Calu3 (cell line): ENCODE measurements around the gene MFSD1. TPM values are rescaled to one million over a fixed set of nuclear protein-coding genes. Genes with fewer than 3 reads are reported as not detected.
A peak's percentile ranks its signal among the peaks of the same experiment; 100 is the strongest.

Source experiments
- BruUV-seq: library from RNA; stranded (reverse); fragments of 400-500 nt; replicated peaks from 2 replicates; lab custom pipeline; 2021; lab: Mats Ljungman, UMichigan
- CTCF ChIA-PET: fragments of 300-600 bp; sonication (Branson Sonifier 250); formaldehyde crosslinking; loops from one replicate; lab custom pipeline; 2022; ENCODE audit warnings: antibody characterized with exemption; lab: Charles Lee
- DNase-seq: peaks from one replicate; pipeline ENCODE4 v3.0.0; 2022
- H3K27ac Mint-ChIP-seq: one replicate; pipeline ENCODE4 v1.8.0; 2022; ENCODE audit warnings: mixed read lengths; ENCODE audit not compliant: unreplicated experiment
- H3K27me3 Mint-ChIP-seq: one replicate; pipeline ENCODE4 v1.8.0; 2022; ENCODE audit warnings: mixed read lengths; ENCODE audit not compliant: unreplicated experiment
- H3K36me3 Mint-ChIP-seq: one replicate; pipeline ENCODE4 v1.8.0; 2022; ENCODE audit warnings: mild to moderate bottlenecking, moderate library complexity, mixed read lengths; ENCODE audit not compliant: insufficient read depth, unreplicated experiment
- H3K4me1 Mint-ChIP-seq: one replicate; pipeline ENCODE4 v1.8.0; 2022; ENCODE audit warnings: mild to moderate bottlenecking, low read depth, mixed read lengths; ENCODE audit not compliant: unreplicated experiment
- H3K4me3 Mint-ChIP-seq: one replicate; pipeline ENCODE4 v1.8.0; 2022; ENCODE audit warnings: mild to moderate bottlenecking, low read depth, moderate library complexity, mixed read lengths; ENCODE audit not compliant: unreplicated experiment
- H3K9me3 Mint-ChIP-seq: one replicate; pipeline ENCODE4 v1.8.0; 2022; ENCODE audit warnings: low read depth, mixed read lengths; ENCODE audit not compliant: unreplicated experiment
- intact Hi-C: fragments of 100-400 bp; cut with micrococcal nuclease; formaldehyde crosslinking; loops from one replicate; pipeline ENCODE4 v1.10.0; 2022; ENCODE audit not compliant: unreplicated experiment
- total RNA-seq: library from RNA; stranded (reverse); gene quantifications from 2 replicates; pipeline ENCODE4 v1.2.3, GENCODE V29; 2022
- TF ChIP-seq, protein P1 (sequence below): fragments of 200-600 bp; IDR thresholded peaks from one replicate; pipeline ENCODE4 v1.8.0; 2022; ENCODE audit warnings: antibody characterized with exemption; ENCODE audit not compliant: unreplicated experiment

The MFSD1 gene
- total RNA-seq, 1 experiment from 2014 or later, result 95.8 TPM

DNA sequence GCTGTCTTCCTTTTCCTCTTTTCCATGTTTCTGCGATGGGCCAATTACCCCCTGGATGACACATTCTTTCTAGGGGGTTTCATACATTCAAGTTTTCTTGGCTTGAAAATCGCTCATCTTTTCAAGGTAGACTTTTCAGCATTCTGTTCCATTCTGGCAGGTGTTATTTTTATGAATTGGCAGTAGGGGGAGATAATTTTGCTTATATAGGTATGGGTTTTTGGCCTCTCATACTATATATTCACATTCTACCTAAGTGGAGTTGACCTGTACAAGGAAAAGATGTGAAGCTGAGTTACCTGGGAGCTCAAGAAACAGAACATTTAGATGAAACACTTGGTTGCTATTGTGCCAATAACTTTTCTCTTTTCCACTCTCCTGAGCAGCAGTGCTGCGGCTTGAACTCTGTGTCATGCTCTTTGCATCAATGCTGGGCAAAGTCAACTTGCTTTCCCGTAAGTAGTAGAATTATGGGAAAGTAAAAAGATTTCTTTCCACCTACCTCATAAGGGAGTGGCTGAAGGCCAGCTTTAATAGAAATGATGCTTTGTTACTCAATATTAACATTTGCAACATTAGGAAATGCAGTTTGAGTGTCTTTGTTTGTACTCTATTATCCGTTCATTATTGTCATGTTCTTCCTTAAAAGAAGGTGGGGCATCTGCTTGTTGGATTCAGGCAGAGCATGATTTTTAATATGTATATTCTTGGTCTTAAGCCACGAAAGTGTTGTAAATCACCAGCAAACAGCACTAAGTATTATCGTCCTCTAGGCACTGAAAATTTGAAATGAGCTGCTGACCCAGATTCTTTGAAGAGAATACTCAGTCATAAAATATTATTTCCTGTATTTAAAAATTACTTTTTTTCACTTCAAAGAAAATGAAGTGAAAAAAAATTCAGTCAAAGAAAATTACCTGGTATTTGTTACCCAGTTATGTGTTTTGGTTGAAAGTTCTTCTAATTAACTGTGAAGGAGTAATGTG is 27.7 kb upstream of the MFSD1 start:
- peak overlapping the region; percentile 48 for H3K4me3 Mint-ChIP-seq
- TF ChIP-seq, protein P1, sequence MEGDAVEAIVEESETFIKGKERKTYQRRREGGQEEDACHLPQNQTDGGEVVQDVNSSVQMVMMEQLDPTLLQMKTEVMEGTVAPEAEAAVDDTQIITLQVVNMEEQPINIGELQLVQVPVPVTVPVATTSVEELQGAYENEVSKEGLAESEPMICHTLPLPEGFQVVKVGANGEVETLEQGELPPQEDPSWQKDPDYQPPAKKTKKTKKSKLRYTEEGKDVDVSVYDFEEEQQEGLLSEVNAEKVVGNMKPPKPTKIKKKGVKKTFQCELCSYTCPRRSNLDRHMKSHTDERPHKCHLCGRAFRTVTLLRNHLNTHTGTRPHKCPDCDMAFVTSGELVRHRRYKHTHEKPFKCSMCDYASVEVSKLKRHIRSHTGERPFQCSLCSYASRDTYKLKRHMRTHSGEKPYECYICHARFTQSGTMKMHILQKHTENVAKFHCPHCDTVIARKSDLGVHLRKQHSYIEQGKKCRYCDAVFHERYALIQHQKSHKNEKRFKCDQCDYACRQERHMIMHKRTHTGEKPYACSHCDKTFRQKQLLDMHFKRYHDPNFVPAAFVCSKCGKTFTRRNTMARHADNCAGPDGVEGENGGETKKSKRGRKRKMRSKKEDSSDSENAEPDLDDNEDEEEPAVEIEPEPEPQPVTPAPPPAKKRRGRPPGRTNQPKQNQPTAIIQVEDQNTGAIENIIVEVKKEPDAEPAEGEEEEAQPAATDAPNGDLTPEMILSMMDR, result peak; percentile 52
- H3K4me1 Mint-ChIP-seq, result peaks cover 75% of the 10 kb centered on the region
- H3K9me3 Mint-ChIP-seq, result peaks cover 7% of the 10 kb centered on the region
- H3K27me3 Mint-ChIP-seq, result no peaks in the 10 kb centered on the region
- peak; percentile 61 for DNase-seq
- peak overlapping the region; percentile 100 for H3K27ac Mint-ChIP-seq
- TSS peak; percentile 73 for BruUV-seq
- CTCF ChIA-PET, result interaction anchor here (1.4 to 4.2 kb wide), 5 partner anchors 8 to 51 kb away, joined by 4 to 38 read pairs (median 12); no protein-coding TSS in a partner anchor
- intact Hi-C loops, result loop anchor here (1.0 kb wide), 2 partner anchors 15 to 47 kb away; no protein-coding TSS in a partner anchor
- H3K36me3 Mint-ChIP-seq, result peaks cover 64% of the 10 kb centered on the region

DNA sequence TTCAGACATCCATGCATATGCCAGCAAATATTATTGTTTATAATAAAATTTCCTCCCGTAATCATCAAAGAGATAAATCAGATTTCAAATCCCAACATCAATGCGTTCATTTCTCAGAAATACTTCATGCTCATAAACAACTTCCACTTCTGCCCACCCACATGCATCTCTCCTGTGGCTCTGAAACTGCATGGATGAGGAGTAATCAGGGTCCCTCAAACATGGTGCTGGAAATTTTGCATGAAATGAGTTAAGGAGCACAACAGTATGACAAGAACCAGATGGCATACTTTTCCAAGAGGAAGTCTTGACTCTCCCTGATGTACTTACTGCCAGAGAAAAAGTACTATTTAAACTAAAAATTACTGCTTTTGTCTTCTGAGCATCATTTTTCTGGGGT is 26.9 kb upstream of the MFSD1 start:
- peaks cover 9% of the 10 kb centered on the region for H3K9me3 Mint-ChIP-seq
- peak overlapping the region; percentile 100 for H3K27ac Mint-ChIP-seq
- peaks cover 60% of the 10 kb centered on the region for H3K36me3 Mint-ChIP-seq
- TF ChIP-seq, protein P1, result no peak
- CTCF ChIA-PET, result interaction anchor here (1.4 to 4.2 kb wide), 5 partner anchors 9 to 51 kb away, joined by 4 to 38 read pairs (median 12); no protein-coding TSS in a partner anchor
- BruUV-seq, result no TSS peak
- intact Hi-C loops, result loop anchor here (1.0 kb wide), 2 partner anchors 14 to 48 kb away; no protein-coding TSS in a partner anchor
- no peaks in the 10 kb centered on the region for H3K27me3 Mint-ChIP-seq
- H3K4me1 Mint-ChIP-seq, result peaks cover 66% of the 10 kb centered on the region
- H3K4me3 Mint-ChIP-seq, result peak overlapping the region; percentile 5
- DNase-seq, result no peak

DNA sequence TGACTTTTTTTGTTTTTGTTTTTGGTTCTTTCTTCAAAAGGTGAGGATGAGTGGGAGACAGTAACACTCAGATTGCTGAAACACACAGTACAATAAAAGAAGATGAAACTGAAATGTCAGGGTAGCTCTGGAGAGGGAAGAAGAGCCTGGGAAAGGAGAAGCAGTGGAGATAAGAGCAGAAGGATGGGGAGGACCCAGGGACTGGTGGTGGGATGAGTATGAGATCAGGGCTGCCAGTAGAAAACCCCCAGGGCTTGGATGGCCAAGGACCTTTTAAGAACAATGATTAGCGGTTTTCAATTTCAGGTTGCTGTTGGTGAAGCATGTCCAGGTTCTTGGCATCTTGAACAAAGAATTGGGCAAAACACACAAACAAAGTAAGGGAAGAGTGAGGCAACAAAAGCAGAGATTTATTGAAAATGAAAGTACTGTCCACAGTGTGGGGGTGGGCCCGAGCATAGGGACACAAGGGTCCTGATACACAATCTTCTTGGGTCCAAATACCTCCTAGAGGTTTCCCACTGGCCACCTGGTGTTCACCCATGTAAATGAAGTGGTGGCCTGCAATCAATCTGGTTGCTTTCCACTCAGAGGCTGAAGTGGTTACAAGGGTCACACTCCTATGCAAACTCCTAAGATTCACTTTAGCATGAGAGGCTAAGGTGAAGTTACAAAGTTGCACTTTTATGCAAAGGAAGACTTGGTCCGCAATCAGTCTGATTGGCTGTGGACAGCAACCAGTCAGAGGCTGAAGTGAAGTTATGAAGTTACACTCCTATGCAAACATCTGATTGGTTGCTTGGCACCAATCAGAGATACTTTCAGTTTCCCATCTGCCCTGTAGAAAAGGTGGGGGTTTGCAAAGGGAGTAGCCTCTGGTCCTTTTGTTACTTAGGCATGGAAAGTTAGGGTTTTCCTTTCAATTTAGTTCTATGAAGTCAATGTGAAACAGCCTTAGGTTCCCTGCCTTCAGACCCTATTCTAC is 26.1 kb upstream of the MFSD1 start:
- H3K36me3 Mint-ChIP-seq, result peaks cover 56% of the 10 kb centered on the region
- CTCF ChIA-PET, result no interaction called here
- peaks cover 59% of the 10 kb centered on the region for H3K4me1 Mint-ChIP-seq
- no peak for DNase-seq
- H3K9me3 Mint-ChIP-seq, result peaks cover 10% of the 10 kb centered on the region
- intact Hi-C loops, result no loop called here
- H3K27ac Mint-ChIP-seq, result peak overlapping the region; percentile 100
- peak overlapping the region; percentile 5 for H3K4me3 Mint-ChIP-seq
- no peaks in the 10 kb centered on the region for H3K27me3 Mint-ChIP-seq
- no TSS peak for BruUV-seq
- TF ChIP-seq, protein P1, result no peak

DNA sequence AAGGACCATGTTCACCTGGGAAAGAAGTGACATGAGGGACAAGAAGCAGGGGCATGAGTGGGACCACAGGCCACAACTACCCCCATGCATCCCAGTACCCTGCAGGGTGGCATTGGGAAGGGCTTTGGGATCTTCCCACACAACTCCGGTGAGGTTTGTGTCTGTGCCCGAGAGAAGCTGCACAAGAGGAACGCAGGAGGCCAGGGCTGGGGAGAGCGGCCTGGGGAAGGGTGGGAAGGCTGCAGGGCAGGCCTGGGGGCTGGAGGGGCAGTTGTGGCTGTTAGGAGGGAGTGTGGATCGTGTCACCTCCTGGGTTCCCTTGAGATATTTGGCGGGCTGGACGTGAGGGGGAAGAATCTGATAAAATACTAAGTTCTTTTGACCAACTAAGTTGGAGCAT is 25.3 kb upstream of the MFSD1 start:
- Mint-ChIP-seq H3K36me3 (peaks cover 48% of the 10 kb centered on the region), H3K9me3 (peaks cover 13% of the 10 kb centered on the region), H3K4me3 (no peak overlapping the region), H3K4me1 (peaks cover 52% of the 10 kb centered on the region), H3K27me3 (no peaks in the 10 kb centered on the region), H3K27ac (peak overlapping the region; percentile 60)
- DNase-seq, result no peak
- TF ChIP-seq, protein P1, result no peak
- CTCF ChIA-PET, result interaction anchor here (1.2 to 1.3 kb wide), 3 partner anchors 13 to 49 kb away, joined by 3 to 6 read pairs (median 4); no protein-coding TSS in a partner anchor
- no TSS peak for BruUV-seq
- intact Hi-C loops, result no loop called here
